ENCODE results near the gene UNK. TPM values are rescaled to one million over a fixed set of nuclear protein-coding genes. Genes with fewer than 3 reads are reported as not detected.

The UNK gene
- total and polyA plus RNA-seq, 9 of the 15 experiments (the other 6 are each of a cell fraction or from before 2014, with no cell fraction given), result 12.8 to 38.6 (median 24.8) TPM

- TF ChIP-seq, protein P1, sequence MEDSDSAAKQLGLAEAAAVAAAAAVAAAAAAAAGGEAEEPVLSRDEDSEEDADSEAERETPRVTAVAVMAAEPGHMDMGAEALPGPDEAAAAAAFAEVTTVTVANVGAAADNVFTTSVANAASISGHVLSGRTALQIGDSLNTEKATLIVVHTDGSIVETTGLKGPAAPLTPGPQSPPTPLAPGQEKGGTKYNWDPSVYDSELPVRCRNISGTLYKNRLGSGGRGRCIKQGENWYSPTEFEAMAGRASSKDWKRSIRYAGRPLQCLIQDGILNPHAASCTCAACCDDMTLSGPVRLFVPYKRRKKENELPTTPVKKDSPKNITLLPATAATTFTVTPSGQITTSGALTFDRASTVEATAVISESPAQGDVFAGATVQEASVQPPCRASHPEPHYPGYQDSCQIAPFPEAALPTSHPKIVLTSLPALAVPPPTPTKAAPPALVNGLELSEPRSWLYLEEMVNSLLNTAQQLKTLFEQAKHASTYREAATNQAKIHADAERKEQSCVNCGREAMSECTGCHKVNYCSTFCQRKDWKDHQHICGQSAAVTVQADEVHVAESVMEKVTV (CRISPR knock-in tag; IDR thresholded peaks at IDR 0.05), result peak; percentile 16; the same call in 1 of the 2 replicates
- TF ChIP-seq MEF2D (tag; conservative IDR thresholded peaks at IDR 0.05; ENCODE audit: low read depth) (no peak), RCOR1 (IDR thresholded peaks at IDR 0.05; ENCODE audit: borderline replicate concordance in 1 of 2, low read depth in 2 of 2, low read length in 2 of 2) (peak in 1 of 2 experiments; percentile 4; a peak in 1 of 4 replicates), PBX2 (CRISPR knock-in tag; IDR thresholded peaks at IDR 0.05; ENCODE audit: low read depth) (no peak), PBX2 (tag; conservative IDR thresholded peaks at IDR 0.05; ENCODE audit: low read depth) (no peak), ATF1 (CRISPR knock-in tag; IDR thresholded peaks at IDR 0.05) (peak; percentile 58), ATF1 (tag; IDR thresholded peaks at IDR 0.05) (peak; percentile 98), ZMIZ1 (IDR thresholded peaks at IDR 0.05; ENCODE audit: low read depth in 2 of 2, low read length in 2 of 2) (peak; percentile 18 to 95; a peak in 3 of 4 replicates), MAFG (tag; conservative IDR thresholded peaks at IDR 0.05) (no peak), NR0B1 (IDR thresholded peaks at IDR 0.05; ENCODE audit: partially characterized antibody) (no peak), HCFC1 (IDR thresholded peaks at IDR 0.05; ENCODE audit: low read depth, low read length) (peak; percentile 56; the same call in 1 of the 2 replicates), POLR2A (conservative IDR thresholded peaks at IDR 0.05) (peak; percentile 100), KDM4B (IDR thresholded peaks at IDR 0.05; ENCODE audit: borderline replicate concordance in 2 of 2, low read depth in 1 of 2) (no peak), SAFB (IDR thresholded peaks at IDR 0.05; ENCODE audit: borderline replicate concordance, low read depth, low read length) (0 out of 2 replicates have a peak, but pooled peaks have one; percentile 61), TCF3 (CRISPR knock-in tag; IDR thresholded peaks at IDR 0.05) (0 out of 2 replicates have a peak, but pooled peaks have one; percentile 29), TAL1 (IDR thresholded peaks at IDR 0.05) (no peak), KDM1A (IDR thresholded peaks at IDR 0.05) (0 out of 4 replicates have a peak, but pooled peaks of 1 of the 2 experiments have one; percentile 39), CSDE1 (IDR thresholded peaks at IDR 0.05) (peak in 1 of 2 experiments; percentile 53; a peak in 1 of 4 replicates)
Observed at GRCh38 chr17:75779250-75779986, 5.2 kb upstream of the UNK start (continued).
